Karpas-422 (cell line): ENCODE measurements around the gene SWAP70. TPM values are rescaled to one million over a fixed set of nuclear protein-coding genes. Genes with fewer than 3 reads are reported as not detected.
"Not testable (repeated sequence)": the region's sequence is repeated elsewhere in the genome, so short reads cannot be mapped to it uniquely, and the experiment has no call there.

ENCODE experiments used
- DNase-seq: peaks from one replicate; pipeline ENCODE4 v3.0.0-alpha.2; 2015
- H2AFZ ChIP-seq: fragments of 200-600 bp; sonication (generic); 2 replicates; pipeline ENCODE4 v1.6.1; 2014; ENCODE audit warnings: antibody characterized with exemption, low read length, mixed read lengths
- H3K27ac ChIP-seq: fragments of 200-600 bp; sonication (generic); 2 replicates; pipeline ENCODE4 v1.5.1; 2014; ENCODE audit warnings: mild to moderate bottlenecking, low read length, moderate library complexity
- H3K27me3 ChIP-seq: fragments of 200-600 bp; sonication (generic); 2 replicates; pipeline ENCODE4 v1.6.1; 2014; ENCODE audit warnings: low read length, mixed read lengths
- H3K36me3 ChIP-seq: fragments of 200-600 bp; sonication (generic); 2 replicates; pipeline ENCODE4 v1.6.1; 2014; ENCODE audit warnings: low read length, mixed read lengths; ENCODE audit not compliant: insufficient read depth
- H3K4me1 ChIP-seq: fragments of 200-600 bp; sonication (generic); 2 replicates; pipeline ENCODE4 v1.6.1; 2014; ENCODE audit warnings: mild to moderate bottlenecking, low read length, mixed read lengths
- H3K4me2 ChIP-seq: fragments of 200-600 bp; sonication (generic); 2 replicates; pipeline ENCODE4 v1.6.1; 2014; ENCODE audit warnings: low read length, low read depth, mild to moderate bottlenecking; ENCODE audit not compliant: poor library complexity, severe bottlenecking
- H3K4me3 ChIP-seq: fragments of 200-600 bp; sonication (generic); 2 replicates; pipeline ENCODE4 v1.5.1; 2014; ENCODE audit warnings: mild to moderate bottlenecking, antibody characterized with exemption, low read length, mixed read lengths
- H3K79me2 ChIP-seq: fragments of 200-600 bp; sonication (generic); 2 replicates; pipeline ENCODE4 v1.6.1; 2014; ENCODE audit warnings: mild to moderate bottlenecking, low read length, mixed read lengths
- H3K9ac ChIP-seq: fragments of 200-600 bp; sonication (generic); 2 replicates; pipeline ENCODE4 v1.6.0; 2014; ENCODE audit warnings: low read length
- H3K9me2 ChIP-seq: fragments of 200-600 bp; sonication (generic), shearing (Covaris generic); replicated peaks from 2 replicates; pipeline ENCODE4 v1.6.0; 2014; ENCODE audit warnings: mild to moderate bottlenecking, low read length, moderate library complexity; ENCODE audit not compliant: insufficient read depth
- H3K9me3 ChIP-seq: fragments of 300-700, 200-600 bp; sonication (generic); 2 replicates; pipeline ENCODE4 v1.6.1; 2014; ENCODE audit warnings: low read length, mixed read lengths
- H4K20me1 ChIP-seq: fragments of 200-600 bp; sonication (generic); 2 replicates; pipeline ENCODE4 v1.6.1; 2014; ENCODE audit warnings: mild to moderate bottlenecking, antibody characterized with exemption, low read length, low read depth; ENCODE audit not compliant: insufficient read depth
- total RNA-seq: library from RNA; depleted of rRNA; stranded (reverse); fragments of >200 nt; shearing (Covaris generic); gene quantifications from 2 replicates; pipeline ENCODE4 v1.2.3, GENCODE V29; 2014; ENCODE audit warnings: low replicate concordance

SWAP70 gene
- total RNA-seq, 1 experiment from 2014 or later: 82.4 TPM

- Histone ChIP-seq H3K79me2 (peaks cover 93% of the 10 kb centered on the region), H3K36me3 (peaks cover 47% of the 10 kb centered on the region)
Observed at GRCh38 chr11:9697766-9698165, 33.9 kb downstream of the SWAP70 start.

GRCh38 chr11:9700105-9700801 is 36.4 kb downstream of the SWAP70 start:
- no peaks in the 10 kb centered on the region for H3K9me3 ChIP-seq
- no peaks in the 10 kb centered on the region for H3K27me3 ChIP-seq
- no peak overlapping the region for H3K4me3 ChIP-seq
- H3K9me2 ChIP-seq: no peaks in the 10 kb centered on the region
- H3K4me1 ChIP-seq: peaks cover 65% of the 10 kb centered on the region
- H2AFZ ChIP-seq: no peak overlapping the region
- H3K9ac ChIP-seq: no peak overlapping the region
- H3K4me2 ChIP-seq: peak overlapping the region; percentile 5
- DNase-seq: no peak
- H3K27ac ChIP-seq: peak overlapping the region; percentile 77
- peaks cover 48% of the 10 kb centered on the region for H3K36me3 ChIP-seq
- H4K20me1 ChIP-seq: no peaks in the 10 kb centered on the region
- H3K79me2 ChIP-seq: peaks cover 92% of the 10 kb centered on the region

More at GRCh38 chr11:9697766-9698165, 33.9 kb downstream of the SWAP70 start:
- Histone ChIP-seq H3K27ac (peak overlapping the region; percentile 77), H3K4me3 (no peak overlapping the region), H3K9me2 (no peaks in the 10 kb centered on the region), H3K9ac (no peak overlapping the region), H3K27me3 (no peaks in the 10 kb centered on the region), H4K20me1 (no peaks in the 10 kb centered on the region), H3K9me3 (no peaks in the 10 kb centered on the region), H3K4me1 (peaks cover 81% of the 10 kb centered on the region), H3K4me2 (peak overlapping the region; percentile 27), H2AFZ (no peak overlapping the region)
- DNase-seq: no peak

- Histone ChIP-seq H3K4me1 (peaks cover 56% of the 10 kb centered on the region), H3K36me3 (peaks cover 33% of the 10 kb centered on the region), H3K9me3 (no peaks in the 10 kb centered on the region), H3K9ac (no peak overlapping the region), H3K4me3 (no peak overlapping the region), H2AFZ (no peak overlapping the region), H4K20me1 (no peaks in the 10 kb centered on the region), H3K27me3 (no peaks in the 10 kb centered on the region), H3K27ac (peak overlapping the region; percentile 62), H3K4me2 (no peak overlapping the region), H3K9me2 (no peaks in the 10 kb centered on the region), H3K79me2 (peaks cover 82% of the 10 kb centered on the region)
- no peak for DNase-seq
Observed at GRCh38 chr11:9701799-9702198, 37.9 kb downstream of the SWAP70 start.

GRCh38 chr11:9703280-9703679 is 39.4 kb downstream of the SWAP70 start:
- H3K4me1 ChIP-seq: peaks cover 53% of the 10 kb centered on the region
- no peaks in the 10 kb centered on the region for H3K27me3 ChIP-seq
- H3K4me3 ChIP-seq: no peak overlapping the region
- no peaks in the 10 kb centered on the region for H3K9me2 ChIP-seq
- H3K79me2 ChIP-seq: peaks cover 85% of the 10 kb centered on the region
- no peaks in the 10 kb centered on the region for H4K20me1 ChIP-seq
- H2AFZ ChIP-seq: no peak overlapping the region
- H3K36me3 ChIP-seq: peaks cover 36% of the 10 kb centered on the region
- no peak overlapping the region for H3K9ac ChIP-seq
- peak overlapping the region; percentile 62 for H3K27ac ChIP-seq
- no peak for DNase-seq
- no peak overlapping the region for H3K4me2 ChIP-seq
- H3K9me3 ChIP-seq: no peaks in the 10 kb centered on the region

- Histone ChIP-seq H2AFZ (no peak overlapping the region), H4K20me1 (no peaks in the 10 kb centered on the region), H3K27ac (no peak overlapping the region), H3K4me1 (peaks cover 53% of the 10 kb centered on the region), H3K9ac (no peak overlapping the region), H3K4me2 (no peak overlapping the region), H3K9me3 (no peaks in the 10 kb centered on the region), H3K79me2 (peaks cover 85% of the 10 kb centered on the region), H3K4me3 (no peak overlapping the region), H3K36me3 (peaks cover 33% of the 10 kb centered on the region), H3K27me3 (no peaks in the 10 kb centered on the region), H3K9me2 (no peaks in the 10 kb centered on the region)
- DNase-seq: no peak
Observed at GRCh38 chr11:9704037-9704436, 40.2 kb downstream of the SWAP70 start.

- H3K79me2 ChIP-seq: peaks cover 85% of the 10 kb centered on the region
- peaks cover 32% of the 10 kb centered on the region for H3K36me3 ChIP-seq
- H3K4me1 ChIP-seq: peaks cover 53% of the 10 kb centered on the region
- H3K9me2 ChIP-seq: no peaks in the 10 kb centered on the region
- H2AFZ ChIP-seq: no peak overlapping the region
- no peaks in the 10 kb centered on the region for H4K20me1 ChIP-seq
- DNase-seq: no peak
- H3K4me3 ChIP-seq: no peak overlapping the region
- H3K9me3 ChIP-seq: no peaks in the 10 kb centered on the region
- no peak overlapping the region for H3K4me2 ChIP-seq
- no peaks in the 10 kb centered on the region for H3K27me3 ChIP-seq
- H3K9ac ChIP-seq: no peak overlapping the region
- H3K27ac ChIP-seq: no peak overlapping the region
Observed at GRCh38 chr11:9704620-9705019, 40.7 kb downstream of the SWAP70 start.

- H3K9me3 ChIP-seq, H3K9ac ChIP-seq, H3K4me3 ChIP-seq, H3K27ac ChIP-seq, H4K20me1 ChIP-seq, H3K27me3 ChIP-seq, H3K4me2 ChIP-seq, H3K9me2 ChIP-seq, H2AFZ ChIP-seq, DNase-seq: not testable (repeated sequence)
- Histone ChIP-seq H3K79me2 (peaks cover 86% of the 10 kb centered on the region), H3K4me1 (peaks cover 53% of the 10 kb centered on the region), H3K36me3 (peaks cover 32% of the 10 kb centered on the region)
Observed at GRCh38 chr11:9705361-9705760, 41.5 kb downstream of the SWAP70 start.

- H3K36me3 ChIP-seq: peaks cover 32% of the 10 kb centered on the region
- H3K4me2 ChIP-seq: no peak overlapping the region
- no peak overlapping the region for H2AFZ ChIP-seq
- H4K20me1 ChIP-seq: no peaks in the 10 kb centered on the region
- H3K27me3 ChIP-seq: no peaks in the 10 kb centered on the region
- no peak overlapping the region for H3K9ac ChIP-seq
- peaks cover 79% of the 10 kb centered on the region for H3K79me2 ChIP-seq
- no peaks in the 10 kb centered on the region for H3K9me3 ChIP-seq
- H3K4me1 ChIP-seq: peaks cover 46% of the 10 kb centered on the region
- peak overlapping the region; percentile 54 for H3K27ac ChIP-seq
- DNase-seq: no peak
- H3K9me2 ChIP-seq: no peaks in the 10 kb centered on the region
- H3K4me3 ChIP-seq: no peak overlapping the region
Observed at GRCh38 chr11:9708544-9708943, 44.7 kb downstream of the SWAP70 start.
